Measurements from ENCODE around the gene ERGIC1.
"Not testable (repeated sequence)": the region's sequence is repeated elsewhere in the genome, so short reads cannot be mapped to it uniquely, and the experiment has no call there.

ERGIC1 gene

GRCh38 chr5:172833686-172834414 lies at the start of gene ERGIC1:
Gene ERGIC1, plus strand, starts transcription at chr5:172834251. Its CDS starts 163 bp downstream, at chr5:172834414.
- peak; percentile 70 for DNase-seq

- no peak for DNase-seq
These were observed 48.5 kb upstream of the ERGIC1 start for GRCh38 chr5:172785429-172786088.

GRCh38 chr5:172786736-172787462 lies 47.2 kb upstream of the ERGIC1 start:
- no peak for DNase-seq

DNA sequence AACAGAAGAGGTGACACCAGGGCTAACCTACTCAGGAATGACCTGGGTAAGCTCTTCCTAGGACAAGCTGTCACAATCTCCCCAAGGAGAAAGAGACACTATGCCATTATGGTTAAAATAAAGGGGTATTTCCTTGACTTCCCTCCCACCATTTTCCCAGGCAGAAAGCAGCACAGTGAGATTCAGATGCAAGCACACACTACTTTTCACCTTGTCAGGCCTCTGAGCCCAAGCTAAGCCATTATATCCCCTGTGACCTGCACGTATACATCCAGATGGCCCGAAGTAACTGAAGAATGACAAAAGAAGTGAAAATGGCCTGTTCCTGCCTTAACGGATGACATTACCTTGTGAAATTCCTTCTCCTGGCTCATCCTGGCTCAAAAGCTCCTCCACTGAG lies 46.5 kb upstream of the ERGIC1 start:
- DNase-seq: not testable (repeated sequence)

DNA sequence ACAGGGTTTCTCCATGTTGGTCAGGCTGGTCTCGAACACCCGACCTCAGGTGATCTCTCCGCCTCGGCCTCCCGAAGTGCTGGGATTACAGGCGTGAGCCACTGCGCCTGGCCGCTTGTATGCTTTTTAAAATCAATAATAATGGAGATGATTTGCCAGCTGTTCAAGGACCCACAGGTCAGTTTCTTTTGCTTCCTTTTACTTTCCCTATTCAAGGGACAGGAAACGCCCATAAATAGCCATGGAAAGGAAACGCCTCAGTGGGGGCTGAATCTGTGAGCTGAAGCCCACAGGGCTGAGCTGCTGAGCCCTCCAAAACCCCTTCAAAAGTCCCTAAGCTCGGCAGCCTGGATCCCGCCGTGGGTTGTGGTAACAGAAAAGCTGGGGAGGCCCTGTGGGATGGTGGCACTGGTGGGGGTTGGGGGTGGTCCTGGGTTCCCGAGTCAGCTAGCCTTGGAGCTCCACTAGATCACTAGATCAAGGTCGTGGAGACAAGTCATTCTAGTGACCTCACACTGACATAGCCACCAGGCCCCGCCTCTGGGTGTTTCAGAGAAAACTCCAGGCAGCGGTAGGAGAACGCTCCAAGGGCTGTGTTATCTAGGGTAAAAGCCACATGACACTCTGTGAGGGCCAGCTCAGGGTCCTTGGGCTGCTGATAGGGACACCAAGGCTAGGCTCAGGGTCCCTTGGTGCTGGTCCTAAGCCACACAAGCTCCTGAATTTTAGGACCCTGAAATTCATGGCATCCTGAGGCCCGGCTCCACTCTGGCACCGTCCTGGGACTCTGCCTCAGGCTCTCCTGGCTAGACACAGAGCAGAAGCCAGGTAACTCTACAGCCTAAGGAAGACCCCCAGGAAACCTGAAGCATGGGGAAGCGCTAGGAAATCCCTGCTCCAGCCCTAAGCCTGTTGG lies 45.0 kb upstream of the ERGIC1 start:
- DNase-seq: no peak

DNA sequence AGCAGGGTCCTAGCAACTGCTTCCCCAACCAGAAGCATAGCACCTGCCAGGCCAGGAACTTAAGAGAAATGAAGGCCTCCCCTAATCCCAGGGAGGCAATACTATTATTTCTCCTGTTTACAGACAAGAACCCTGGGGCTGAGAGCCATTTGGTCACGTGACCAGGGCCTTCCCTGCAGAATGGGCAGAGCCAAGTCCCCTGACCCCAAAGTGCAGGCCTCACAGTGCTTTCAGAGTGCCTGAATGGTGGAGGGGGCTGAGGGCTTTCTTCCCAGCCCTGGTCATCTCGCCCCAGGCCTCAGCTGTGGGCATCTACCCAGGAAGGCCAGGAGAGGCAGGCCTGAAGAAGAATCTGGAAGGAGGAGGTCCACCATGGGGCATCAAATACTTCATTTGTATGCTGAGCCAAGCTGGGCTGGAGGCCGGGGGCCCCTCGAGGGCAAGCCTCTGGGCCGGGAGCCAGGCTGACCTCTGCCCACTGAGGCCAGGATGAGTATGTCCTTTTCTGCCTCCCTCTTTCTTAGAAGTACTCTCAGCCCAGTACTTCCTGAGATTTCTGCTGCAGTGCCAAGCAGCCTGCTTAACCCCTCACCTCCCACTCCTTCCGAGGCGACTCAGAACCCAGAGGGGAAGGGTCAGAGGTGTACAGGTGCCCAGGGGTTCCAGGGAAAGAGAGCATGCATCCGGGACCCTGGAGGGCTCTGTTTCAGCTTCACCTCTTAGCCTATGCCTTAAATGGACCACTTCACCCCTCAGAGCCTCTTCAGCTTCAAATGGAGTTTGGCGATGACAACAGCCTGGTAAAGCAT lies 44.2 kb upstream of the ERGIC1 start:
- no peak for DNase-seq

- no peak for DNase-seq
These were observed 43.6 kb upstream of the ERGIC1 start for GRCh38 chr5:172790496-172790889.

DNA sequence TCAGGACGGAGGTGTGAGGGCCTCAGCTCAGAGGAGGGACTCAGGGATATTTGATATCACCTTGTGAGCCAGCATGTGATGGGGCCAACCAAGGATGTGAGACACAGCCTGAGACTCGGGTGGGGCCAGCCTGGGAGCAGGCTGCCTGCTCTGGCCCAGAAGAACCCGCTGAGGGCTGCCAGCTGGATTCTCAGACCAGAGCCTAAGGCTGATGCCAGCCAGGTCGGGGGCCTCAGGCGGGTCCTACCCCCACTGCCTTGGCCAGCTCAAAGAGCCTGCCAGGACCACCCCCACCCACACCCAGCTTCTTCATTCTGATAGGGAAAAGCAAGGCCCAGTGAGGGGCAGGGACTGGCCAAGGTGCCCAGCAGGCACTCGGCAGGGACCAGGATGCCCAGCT lies 42.8 kb upstream of the ERGIC1 start:
- no peak for DNase-seq

- no peak for DNase-seq
These were observed 42.2 kb upstream of the ERGIC1 start for GRCh38 chr5:172791726-172792445.

- DNase-seq: no peak
These were observed 41.1 kb upstream of the ERGIC1 start for GRCh38 chr5:172792701-172793570.

GRCh38 chr5:172793577-172794488 lies 40.2 kb upstream of the ERGIC1 start:
- no peak for DNase-seq

DNA sequence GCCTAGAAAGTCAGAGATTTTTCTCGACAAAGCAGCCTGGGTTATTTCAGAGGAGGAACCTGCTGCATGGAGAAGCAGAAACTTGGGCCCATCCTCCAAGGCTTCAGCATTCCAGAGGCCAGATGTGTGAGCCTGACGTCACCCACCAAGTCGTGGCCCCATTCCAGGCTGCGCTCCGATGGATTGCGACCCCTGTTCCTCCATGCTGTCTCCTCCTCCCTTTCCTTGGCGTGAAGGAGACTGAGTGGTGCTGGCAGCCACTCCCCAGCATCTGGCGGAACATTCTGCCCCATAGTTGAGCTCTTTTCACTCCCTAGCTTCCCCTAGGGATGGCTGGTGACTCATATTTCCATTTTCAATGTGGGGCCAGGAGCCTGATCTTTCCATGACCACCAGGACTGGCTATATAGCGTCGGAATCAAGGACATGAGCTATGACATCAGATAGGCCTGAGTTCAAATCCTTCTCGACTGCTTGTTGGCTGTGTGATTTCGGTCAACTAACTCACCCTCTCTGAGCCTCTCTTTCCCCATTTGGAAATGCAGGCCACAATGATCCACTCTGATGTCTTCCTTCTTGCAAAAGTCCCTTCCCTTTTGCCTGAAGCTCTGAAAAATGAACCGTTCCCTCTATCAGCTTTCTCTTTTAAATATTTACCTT lies 38.6 kb upstream of the ERGIC1 start:
- DNase-seq: no peak

GRCh38 chr5:172796306-172796705 lies 37.7 kb upstream of the ERGIC1 start:
- no peak for DNase-seq

- DNase-seq: peak; percentile 15
These were observed 36.3 kb upstream of the ERGIC1 start for GRCh38 chr5:172797771-172798191.

- no peak for DNase-seq
These were observed 35.4 kb upstream of the ERGIC1 start for GRCh38 chr5:172798422-172799215.

GRCh38 chr5:172799416-172799815 lies 34.6 kb upstream of the ERGIC1 start:
- DNase-seq: no peak

DNA sequence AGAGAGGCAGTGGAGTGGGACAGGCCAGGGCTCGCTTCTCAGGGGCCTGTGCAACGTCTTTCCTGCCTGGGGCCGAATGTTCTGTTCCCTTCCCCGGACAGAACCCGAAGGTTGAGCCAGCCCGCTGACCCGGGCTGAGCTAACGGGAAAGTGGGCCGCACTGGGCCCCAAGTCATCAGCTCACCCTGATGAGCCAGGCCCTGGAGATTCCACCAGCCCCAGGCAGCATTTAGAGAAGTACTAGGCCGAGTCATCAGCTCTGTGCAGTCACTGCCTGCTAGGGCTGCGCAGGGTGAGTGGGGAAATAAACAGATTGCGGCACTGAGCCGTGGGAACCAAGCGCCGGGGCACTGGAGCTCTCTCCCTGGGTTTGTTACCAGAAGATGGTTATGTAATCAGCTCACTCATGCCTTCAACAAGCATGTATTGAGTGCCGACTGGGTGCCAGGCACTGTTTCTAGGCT lies 33.9 kb upstream of the ERGIC1 start:
- no peak for DNase-seq
